ENCODE data around the gene R3HDM2. TPM values are rescaled to one million over a fixed set of nuclear protein-coding genes. Genes with fewer than 3 reads are reported as not detected.
A peak's percentile ranks its signal among the peaks of the same experiment; 100 is the strongest.

The R3HDM2 gene
- total RNA-seq, 6 experiments from 2014 or later = 33.7 to 39.4 (median 37.9) TPM

- Mint-ChIP-seq H3K27ac (peak overlapping the region; percentile 95), H3K4me1 (ENCODE audit: low read depth) (peaks cover 61% of the 10 kb centered on the region), H3K9me3 (no peaks in the 10 kb centered on the region), H3K27me3 (ENCODE audit: insufficient read depth) (peaks cover 10% of the 10 kb centered on the region), H3K36me3 (ENCODE audit: low read depth) (no peaks in the 10 kb centered on the region), H3K4me3 (peak overlapping the region; percentile 93)
- no peak for TF ChIP-seq CTCF (IDR thresholded peaks at IDR 0.05)
- DNase-seq = no peak
Measured at GRCh38 chr12:57458665-57459054, 27.8 kb upstream of the R3HDM2 start.

DNA sequence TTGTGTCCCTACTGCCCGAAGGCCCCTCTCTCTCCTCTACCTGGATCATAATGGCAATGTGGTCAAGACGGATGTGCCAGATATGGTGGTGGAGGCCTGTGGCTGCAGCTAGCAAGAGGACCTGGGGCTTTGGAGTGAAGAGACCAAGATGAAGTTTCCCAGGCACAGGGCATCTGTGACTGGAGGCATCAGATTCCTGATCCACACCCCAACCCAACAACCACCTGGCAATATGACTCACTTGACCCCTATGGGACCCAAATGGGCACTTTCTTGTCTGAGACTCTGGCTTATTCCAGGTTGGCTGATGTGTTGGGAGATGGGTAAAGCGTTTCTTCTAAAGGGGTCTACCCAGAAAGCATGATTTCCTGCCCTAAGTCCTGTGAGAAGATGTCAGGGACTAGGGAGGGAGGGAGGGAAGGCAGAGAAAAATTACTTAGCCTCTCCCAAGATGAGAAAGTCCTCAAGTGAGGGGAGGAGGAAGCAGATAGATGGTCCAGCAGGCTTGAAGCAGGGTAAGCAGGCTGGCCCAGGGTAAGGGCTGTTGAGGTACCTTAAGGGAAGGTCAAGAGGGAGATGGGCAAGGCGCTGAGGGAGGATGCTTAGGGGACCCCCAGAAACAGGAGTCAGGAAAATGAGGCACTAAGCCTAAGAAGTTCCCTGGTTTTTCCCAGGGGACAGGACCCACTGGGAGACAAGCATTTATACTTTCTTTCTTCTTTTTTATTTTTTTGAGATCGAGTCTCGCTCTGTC, 26.1 kb upstream of the R3HDM2 start:
- TF ChIP-seq CTCF (IDR thresholded peaks at IDR 0.05) = no peak
- Mint-ChIP-seq H3K4me1 (ENCODE audit: low read depth) (peaks cover 64% of the 10 kb centered on the region), H3K36me3 (ENCODE audit: low read depth) (no peaks in the 10 kb centered on the region), H3K27ac (no peak overlapping the region), H3K4me3 (no peak overlapping the region), H3K27me3 (ENCODE audit: insufficient read depth) (peaks cover 6% of the 10 kb centered on the region), H3K9me3 (no peaks in the 10 kb centered on the region)
- DNase-seq = no peak

DNA sequence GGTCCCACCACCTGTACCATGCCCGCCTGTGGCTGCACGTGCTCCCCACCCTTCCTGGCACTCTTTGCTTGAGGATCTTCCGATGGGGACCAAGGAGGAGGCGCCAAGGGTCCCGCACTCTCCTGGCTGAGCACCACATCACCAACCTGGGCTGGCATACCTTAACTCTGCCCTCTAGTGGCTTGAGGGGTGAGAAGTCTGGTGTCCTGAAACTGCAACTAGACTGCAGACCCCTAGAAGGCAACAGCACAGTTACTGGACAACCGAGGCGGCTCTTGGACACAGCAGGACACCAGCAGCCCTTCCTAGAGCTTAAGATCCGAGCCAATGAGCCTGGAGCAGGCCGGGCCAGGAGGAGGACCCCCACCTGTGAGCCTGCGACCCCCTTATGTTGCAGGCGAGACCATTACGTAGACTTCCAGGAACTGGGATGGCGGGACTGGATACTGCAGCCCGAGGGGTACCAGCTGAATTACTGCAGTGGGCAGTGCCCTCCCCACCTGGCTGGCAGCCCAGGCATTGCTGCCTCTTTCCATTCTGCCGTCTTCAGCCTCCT, 25.4 kb upstream of the R3HDM2 start:
- peak; percentile 84 for TF ChIP-seq CTCF (IDR thresholded peaks at IDR 0.05)
- H3K9me3 Mint-ChIP-seq = no peaks in the 10 kb centered on the region
- H3K4me1 Mint-ChIP-seq (ENCODE audit: low read depth) = peaks cover 70% of the 10 kb centered on the region
- no peak overlapping the region; the same call in 1 of the 2 replicates for H3K4me3 Mint-ChIP-seq
- no peaks in the 10 kb centered on the region for H3K36me3 Mint-ChIP-seq (ENCODE audit: low read depth)
- peak; percentile 36 for DNase-seq
- peaks cover 6% of the 10 kb centered on the region for H3K27me3 Mint-ChIP-seq (ENCODE audit: insufficient read depth)
- H3K27ac Mint-ChIP-seq = no peak overlapping the region

GRCh38 chr12:57455374-57456144, 24.7 kb upstream of the R3HDM2 start:
- TF ChIP-seq CTCF (IDR thresholded peaks at IDR 0.05) = no peak
- Mint-ChIP-seq H3K36me3 (ENCODE audit: low read depth) (no peaks in the 10 kb centered on the region), H3K4me1 (ENCODE audit: low read depth) (peaks cover 73% of the 10 kb centered on the region), H3K27me3 (ENCODE audit: insufficient read depth) (peaks cover 6% of the 10 kb centered on the region), H3K4me3 (no peak overlapping the region; the same call in 1 of the 2 replicates), H3K9me3 (no peaks in the 10 kb centered on the region), H3K27ac (no peak overlapping the region)
- DNase-seq = no peak

DNA sequence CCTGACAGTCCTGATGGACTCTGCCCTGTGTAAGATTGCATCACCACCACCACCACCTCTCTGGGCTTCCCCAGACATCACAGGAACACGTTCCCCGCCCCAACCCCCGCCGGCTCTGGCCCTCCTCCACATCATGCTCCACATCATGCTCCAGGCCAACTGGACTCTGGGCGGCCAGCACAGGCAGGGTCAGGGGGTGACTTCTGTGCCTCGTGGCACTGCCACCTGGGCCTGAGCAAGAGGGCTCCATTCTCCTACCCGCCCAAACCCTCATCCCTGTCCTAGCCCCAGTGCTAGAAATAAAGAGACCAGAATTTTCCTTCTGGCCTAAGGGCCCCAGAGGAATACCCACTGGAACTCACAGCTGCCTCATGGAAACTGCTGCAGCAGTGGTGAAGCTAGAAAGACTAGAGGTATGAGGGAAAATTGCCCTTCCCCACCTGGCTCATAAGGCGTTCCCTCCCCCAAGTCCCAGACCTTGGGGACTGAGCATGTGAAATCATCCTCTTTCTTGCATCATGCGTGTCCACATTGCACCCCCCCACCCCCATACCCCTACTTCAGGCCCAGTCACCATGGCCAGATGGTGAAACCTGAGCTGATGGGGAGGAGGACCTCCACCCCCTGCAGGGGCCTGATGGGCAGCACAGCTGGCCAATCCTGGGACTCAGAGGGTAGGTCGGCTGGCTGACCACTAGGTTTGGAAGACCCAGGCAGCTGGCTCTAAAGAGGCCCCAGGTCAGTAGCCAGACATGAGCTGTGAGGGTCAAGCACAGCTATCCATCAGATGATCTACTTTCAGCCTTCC, 23.9 kb upstream of the R3HDM2 start, which contains the start of gene INHBE:
TSS of gene INHBE (plus strand) at position 742 of the 808 bp plus-strand sequence. CDS start 230 bp downstream, outside the sequence.
- Mint-ChIP-seq H3K4me1 (ENCODE audit: low read depth) (peaks cover 68% of the 10 kb centered on the region), H3K27ac (peak within 1 kb of the TSS; percentile 48), H3K9me3 (no peaks in the 10 kb centered on the region), H3K36me3 (ENCODE audit: low read depth) (no peaks in the 10 kb centered on the region), H3K27me3 (ENCODE audit: insufficient read depth) (peaks cover 4% of the 10 kb centered on the region), H3K4me3 (no peak within 1 kb of the TSS; the same call in 1 of the 2 replicates)
- TF ChIP-seq CTCF (IDR thresholded peaks at IDR 0.05) = no peak; the same call in 1 of the 2 replicates
- DNase-seq = peak; percentile 18
